Measurements from ENCODE around the gene GRIK2.
"Not testable (repeated sequence)": the region's sequence is repeated elsewhere in the genome, so short reads cannot be mapped to it uniquely, and the experiment has no call there.

Gene GRIK2

DNA sequence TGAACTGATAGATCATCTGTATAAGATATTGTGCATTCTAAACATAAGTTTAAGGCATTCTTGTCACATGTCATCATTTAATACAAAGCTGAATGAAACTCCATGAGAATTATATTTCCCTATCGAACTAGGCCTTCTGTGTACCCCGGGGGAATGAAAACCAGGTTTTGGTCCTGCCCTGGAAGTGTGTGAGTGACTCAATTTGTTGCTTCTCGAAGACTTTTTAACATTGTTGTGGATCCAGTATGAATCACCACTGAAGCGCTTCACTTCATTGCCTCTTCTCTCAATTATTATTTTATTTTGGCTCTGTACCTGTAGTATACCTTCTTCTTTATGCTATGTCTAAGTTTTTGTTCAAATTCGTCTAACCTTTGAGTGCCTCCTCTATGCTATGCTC is 150.8 kb downstream of the GRIK2 start:
- no peak for DNase-seq

DNA sequence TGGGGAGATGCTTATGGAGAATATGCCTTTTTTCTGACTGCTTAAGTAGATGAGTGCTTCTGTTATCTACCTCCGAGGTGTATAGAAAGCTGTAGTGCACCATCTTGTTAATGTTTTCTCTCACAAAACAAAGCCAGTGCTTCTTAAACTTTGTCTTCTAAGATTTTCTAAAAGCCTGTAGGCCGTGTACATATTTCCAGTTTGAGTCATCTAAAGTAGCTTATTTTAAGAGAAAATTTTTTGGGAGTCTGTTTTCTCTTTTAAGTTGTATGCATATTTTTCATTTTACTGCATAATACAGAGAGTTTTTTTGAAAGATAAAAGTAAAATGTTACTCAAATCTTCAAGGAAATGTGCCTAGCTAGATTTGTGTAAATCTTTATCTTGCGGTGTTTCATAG is 151.7 kb downstream of the GRIK2 start:
- DNase-seq: no peak

DNA sequence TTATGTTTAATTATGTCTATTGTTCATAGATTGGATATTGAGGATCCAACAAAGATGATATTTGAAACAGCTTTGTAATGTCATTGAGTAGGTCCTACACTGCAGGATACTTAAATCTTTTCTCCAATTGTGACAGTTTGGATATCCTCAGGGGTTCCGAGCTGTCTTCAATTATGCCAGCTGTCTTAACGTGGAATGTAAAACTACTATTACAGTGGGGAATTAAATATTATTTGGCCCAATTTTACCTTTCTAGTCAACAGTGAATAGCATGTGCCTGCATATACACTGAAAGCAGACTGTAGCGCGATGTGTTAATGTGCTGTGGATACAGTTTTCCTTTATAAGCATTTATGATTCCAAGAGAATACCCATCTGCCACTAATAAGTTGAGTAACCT is 156.9 kb downstream of the GRIK2 start:
- DNase-seq: no peak

DNA sequence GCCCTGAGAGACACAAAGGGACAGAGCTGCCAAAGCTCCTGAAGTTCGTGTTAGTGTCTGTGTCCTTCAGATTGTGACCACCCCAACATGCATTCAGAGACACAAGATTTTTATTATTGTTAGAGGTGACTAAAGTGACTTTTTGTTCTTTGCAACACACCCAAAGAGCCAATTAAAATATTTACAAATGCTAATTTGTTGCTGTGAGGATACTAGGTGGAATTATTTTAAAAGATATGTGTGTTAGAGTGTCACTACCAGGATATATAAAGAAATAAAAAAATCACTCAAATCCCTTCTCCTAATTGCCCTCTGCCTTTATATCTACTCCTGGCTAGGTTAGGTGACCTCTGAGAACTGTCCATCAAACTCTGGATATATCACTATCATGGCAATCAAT is 160.7 kb downstream of the GRIK2 start:
- DNase-seq: no peak

DNA sequence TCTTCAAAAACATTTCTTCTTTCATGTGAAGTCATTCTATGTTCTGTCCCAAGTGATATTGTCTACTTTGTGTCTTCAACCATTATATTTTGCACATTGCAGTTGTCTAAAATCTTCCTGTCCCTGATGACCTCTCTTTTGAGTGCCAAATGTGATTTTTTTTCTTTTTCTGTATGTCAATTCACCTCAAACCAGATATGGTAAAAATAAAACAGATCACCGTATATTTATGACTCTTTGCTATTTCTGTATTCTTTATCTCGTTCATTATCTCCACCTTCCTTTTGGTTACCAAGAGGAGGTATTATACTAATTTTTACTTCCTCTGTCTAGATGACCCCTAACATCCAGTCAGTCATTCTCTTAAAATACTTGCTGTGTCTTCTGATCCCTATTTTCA is 165.2 kb downstream of the GRIK2 start:
- DNase-seq: no peak

DNA sequence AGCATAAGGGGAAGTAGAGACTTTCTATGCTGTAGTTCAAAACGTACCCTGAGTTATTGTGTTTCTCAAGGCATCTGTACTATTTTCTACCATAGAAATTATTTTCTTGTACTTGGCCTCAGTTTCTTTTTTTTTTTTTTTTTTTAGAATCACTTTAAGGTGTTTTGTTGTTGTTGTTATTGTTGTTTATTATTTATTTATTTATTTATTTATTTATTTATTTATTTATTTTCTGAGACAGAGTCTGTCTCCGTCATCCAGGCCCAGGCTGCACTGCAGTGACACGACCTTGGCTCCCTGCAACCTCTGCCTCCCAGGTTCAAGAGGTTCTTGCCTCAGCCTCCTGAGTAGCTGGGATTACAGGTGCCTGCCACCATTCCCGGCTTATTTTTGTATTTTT is 179.1 kb downstream of the GRIK2 start:
- no peak for DNase-seq

DNA sequence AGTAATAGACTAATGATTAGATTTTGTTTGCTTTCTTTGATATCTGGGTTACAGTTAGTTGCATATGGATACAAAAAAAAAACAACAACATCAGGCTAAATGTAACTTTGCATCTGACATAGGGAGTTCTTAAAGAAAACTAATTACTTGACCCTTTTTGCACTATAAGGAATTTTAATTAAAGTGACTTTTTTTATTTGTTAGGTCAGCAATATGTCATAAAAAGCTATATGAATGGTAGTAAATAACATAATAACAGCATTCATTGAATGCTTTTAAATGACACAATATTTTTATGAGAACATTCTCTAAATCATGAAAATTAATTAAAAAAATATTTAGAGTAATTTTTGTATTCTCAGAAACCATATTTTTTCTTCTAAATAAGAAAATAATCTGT is 183.6 kb downstream of the GRIK2 start:
- DNase-seq: no peak

DNA sequence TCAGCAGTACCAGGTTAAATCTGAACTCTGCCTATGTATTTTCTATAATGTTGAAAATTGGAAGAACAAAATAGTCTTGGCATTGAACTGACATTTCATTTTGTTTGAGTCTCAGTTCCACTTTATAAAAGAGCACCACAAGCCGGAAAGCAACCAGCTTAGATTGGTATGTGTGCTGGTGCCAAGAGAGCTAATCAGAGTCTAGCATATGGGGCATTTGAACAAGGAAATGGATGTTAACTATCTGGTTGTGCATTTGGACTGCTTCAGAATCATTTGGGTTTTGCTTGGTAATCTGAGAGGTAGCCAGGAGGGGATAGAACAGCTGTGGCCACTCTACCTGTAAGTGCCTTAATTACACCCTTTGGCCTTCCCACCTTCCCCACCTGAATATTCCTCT is 184.8 kb downstream of the GRIK2 start:
- no peak for DNase-seq

DNA sequence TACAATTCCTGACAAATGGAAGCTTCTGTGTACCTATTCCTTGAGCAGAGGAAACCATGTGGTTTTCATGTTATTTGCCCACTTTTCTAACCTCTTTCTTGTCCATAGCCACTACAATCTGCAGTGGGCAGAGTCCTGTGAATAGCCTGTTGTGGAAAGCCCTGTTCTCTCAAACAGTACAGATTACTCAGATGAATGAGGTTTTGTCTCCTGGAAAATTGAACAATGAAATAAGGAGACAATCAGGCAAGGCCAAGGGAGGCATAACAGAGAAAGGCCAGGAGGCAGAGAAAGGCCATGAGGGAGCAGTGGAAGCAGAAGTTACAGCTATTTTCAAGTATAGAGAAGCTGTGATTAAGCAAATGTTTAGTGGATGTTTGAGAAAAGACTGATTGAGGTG is 189.3 kb downstream of the GRIK2 start:
- DNase-seq: no peak

DNA sequence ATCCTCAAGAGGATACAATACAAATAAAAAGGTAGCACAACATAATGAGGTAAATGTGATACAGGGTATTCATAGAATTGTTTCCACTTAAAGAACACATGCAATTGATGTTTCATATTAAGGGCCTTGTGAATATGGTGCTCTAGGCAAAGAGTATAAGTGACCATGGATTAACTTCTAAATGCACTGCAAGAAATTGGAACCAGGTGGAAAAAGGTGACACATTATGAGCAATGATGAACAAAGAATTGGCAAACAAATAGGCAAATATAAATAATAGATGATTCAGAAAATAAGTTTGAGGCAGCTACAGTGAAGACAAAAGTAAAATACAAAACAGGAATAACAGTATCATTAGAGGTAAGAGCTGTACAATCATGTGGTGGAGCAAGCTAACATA is 192.0 kb downstream of the GRIK2 start:
- DNase-seq: no peak

DNA sequence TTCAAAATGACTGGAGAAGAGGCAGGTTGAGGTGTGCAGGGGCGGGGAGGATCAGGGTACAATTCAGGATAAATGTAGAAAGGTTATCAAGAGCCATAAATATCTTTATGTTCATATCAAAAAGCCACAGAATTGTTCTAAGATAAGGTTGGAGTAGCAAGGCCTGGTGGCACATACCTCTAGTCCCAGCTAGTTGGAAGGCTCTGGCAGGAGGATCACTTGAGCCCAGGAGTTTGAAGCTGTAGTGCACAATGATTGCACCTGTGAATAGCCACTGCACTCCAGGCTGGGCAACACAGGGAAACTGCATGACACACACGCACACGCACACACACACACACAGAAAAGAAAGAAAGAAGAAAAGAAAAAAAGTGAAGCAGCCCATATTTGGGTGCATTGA is 194.8 kb downstream of the GRIK2 start:
- no peak for DNase-seq

DNA sequence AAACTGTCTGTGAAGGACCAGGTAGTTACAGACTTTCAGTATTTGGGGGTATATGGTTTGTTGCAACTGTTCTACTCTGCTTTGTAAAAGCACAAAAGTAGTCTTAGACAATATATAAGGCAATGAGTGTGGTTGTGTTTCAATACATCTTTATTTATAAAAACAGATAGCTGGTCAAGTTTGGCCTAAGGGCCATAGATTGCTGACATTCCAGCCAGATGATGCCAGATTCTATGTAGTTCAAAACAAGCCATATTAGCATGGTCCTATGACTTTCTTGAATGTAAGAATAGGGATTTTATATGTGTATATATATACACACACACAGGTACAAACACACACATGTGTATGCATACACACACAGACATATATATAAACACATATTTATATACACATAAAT is 201.8 kb downstream of the GRIK2 start:
- DNase-seq: no peak

DNA sequence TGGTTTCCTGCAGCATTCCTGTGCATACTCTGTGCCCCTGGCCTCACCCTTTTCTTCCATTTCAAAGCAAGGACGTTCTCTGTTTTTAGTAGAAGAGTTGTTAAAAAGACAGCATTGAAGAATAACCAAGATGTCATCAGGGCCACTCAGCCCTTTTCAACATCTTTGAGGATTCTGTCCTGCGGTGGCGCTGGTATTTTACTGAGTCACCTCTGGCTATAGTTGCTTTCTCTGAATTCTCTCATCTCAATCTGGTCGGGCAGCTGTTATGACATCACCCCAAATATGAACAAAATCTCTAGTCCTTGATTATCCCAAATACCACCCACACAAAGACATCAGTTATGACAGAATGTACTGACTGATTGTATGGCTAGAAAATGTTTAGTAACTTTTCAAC is 204.2 kb downstream of the GRIK2 start:
- no peak for DNase-seq

DNA sequence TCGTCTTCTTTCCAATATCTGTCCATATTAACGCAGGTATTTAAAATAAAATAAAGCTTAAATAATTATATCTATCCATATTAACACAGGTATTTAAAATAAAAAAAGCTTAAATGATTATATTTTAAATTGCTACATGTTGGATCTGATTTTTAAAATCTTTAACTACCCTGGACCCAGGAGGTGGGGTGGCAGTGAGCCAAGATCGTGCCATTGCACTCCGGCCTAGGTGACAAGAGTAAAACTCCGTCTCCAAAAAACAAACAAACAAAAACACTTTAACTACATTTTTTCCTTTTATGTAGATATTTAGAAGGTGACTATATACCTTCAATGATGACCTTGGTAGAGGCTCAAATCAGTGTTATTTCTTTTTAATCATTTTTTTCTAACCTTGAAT is 211.9 kb downstream of the GRIK2 start:
- no peak for DNase-seq

DNA sequence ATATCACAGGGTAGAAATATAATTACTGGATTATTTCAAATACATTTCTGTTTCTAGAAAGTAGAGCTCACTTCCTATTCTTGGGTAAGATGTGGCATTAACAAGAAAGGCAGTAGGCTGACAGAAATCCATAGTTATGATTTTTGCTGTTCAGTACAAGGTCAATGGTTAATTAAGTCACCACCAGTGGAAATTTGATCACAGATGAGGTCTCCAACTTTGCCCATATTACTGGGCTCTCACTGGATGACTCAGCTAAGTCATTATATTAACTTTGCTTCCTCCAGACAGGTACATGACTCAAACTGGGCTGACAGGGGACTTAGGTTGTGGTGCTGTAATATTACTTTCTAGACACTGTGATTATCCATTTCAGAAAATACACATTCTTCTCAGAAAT is 212.4 kb downstream of the GRIK2 start:
- DNase-seq: no peak

DNA sequence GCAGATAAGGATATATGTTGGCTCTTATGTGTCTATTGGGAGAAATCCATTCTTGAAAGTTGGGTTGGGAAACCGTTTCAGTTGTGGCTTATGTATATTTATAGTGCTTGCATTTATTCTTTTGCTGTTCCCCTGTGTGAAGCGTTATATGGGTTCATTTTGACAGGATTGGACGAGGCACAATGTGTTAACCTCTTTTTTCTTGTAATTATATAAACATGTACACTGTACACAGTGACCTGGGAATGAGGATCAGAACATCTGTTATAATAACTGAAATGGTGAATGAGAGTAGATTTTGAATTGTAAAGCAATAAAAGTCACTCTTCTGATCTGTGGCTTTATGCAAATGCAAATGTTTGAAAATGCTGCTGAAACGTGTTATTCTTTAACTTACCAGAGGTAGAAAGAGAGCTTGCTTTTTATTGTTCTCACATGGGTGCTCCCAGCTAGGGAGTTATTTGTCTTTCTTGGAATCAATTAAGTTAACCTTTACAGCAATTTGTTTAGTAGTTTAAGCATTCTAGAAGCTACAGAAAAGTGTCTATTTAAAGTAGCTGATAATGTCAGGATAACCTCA is 213.7 kb downstream of the GRIK2 start:
- DNase-seq: no peak

DNA sequence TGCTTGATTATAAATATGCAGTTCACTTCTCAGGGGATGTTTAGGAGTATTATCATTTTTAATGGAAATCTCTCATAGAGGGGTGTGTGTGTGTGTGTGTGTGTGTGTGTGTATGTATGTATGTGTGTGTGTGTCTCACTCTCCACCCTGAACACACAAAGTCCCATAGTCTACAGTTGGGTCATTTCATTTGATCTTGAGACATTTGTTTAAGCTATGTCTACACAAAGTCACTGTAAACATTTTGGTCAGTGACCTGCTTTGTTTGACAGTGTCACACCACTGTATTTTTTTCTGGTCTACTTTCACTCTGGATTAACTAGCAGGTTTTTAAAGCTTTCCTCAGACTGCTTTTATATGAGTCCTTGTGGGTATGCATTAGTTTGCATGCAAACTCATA is 215.2 kb downstream of the GRIK2 start:
- no peak for DNase-seq

DNA sequence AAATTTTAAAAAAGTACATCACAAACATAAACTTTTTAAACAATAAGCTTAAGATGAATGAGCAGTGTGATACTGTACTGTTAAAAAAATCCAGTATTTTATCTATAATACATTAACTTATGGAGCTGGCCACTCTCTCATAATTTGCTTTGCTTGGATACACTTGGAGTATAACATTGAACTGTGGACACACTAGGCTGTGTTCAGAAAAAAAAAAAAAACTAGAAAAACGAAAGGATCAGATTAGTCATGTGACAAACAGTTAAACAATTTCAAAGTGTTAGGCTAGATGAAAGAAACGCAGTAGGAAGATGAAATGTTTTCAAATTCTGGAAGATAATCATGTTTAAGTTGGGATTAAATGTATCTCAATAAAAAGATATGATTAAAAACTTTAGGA is 220.0 kb downstream of the GRIK2 start:
- no peak for DNase-seq

DNA sequence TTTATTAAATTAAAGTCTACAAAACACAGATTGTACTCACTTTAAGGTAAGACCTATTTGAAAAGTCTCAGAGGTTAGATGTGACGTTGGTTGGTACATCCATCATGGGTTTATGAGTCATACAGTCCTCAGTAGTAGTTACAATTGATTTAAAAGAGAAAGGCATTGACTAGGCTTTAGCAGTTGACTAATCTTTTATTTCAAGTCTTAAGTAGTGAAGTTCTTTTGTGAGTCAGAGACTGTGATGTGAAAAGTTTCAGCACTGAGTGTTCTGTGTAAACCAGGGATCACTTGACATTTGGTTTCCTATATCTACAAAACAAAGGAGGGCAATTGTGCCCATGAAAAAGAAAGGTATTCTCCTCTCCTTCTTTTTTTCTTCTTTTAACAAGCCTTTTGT is 221.3 kb downstream of the GRIK2 start:
- DNase-seq: no peak

DNA sequence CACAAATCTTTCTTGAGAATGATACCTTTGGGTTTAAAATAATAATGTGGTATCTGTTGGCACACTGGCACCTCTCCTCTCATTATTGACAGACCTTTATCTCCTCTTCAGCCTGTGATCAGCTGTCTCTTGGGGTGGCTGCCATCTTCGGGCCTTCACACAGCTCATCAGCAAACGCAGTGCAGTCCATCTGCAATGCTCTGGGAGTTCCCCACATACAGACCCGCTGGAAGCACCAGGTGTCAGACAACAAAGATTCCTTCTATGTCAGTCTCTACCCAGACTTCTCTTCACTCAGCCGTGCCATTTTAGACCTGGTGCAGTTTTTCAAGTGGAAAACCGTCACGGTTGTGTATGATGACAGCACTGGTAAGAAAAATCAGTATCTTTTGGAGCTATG is 232.8 kb downstream of the GRIK2 start:
- no peak for DNase-seq

DNA sequence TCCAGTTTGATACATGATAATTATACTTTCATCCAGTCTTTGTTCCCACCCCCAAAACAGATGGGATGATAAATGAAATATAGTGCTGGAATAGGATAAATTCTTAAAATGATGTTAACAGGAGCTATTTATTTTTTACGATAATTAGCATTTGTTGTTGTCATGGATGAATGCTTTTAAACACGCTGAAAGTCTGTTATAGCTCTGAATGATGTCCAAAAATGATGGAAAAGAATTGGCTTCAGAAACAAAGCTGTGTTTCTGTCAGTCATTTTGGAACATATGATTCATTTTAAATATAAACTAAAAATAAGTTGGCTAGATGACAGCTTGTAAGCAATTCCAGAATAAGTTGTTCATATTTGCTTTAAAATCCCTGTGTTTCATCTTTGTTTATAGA is 237.4 kb downstream of the GRIK2 start:
- DNase-seq: no peak

DNA sequence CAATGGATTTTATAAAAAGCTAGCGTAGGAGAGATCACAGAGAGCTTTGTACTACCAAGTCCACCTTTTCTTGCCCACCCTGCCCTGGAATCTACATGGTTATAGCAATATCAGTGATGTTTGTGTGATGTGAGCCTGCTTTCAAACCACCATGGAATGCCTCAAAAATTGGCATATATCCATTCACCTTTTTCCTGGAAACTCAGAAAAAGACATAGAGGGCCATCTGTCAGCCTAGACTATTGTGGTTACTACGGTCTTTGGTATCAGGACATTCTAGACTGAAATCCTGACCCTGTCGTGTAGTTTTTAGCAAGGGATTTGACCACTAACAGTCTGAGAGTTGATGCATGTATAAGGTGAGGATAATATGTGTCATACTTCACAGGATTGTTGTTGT is 239.6 kb downstream of the GRIK2 start:
- DNase-seq: no peak

DNA sequence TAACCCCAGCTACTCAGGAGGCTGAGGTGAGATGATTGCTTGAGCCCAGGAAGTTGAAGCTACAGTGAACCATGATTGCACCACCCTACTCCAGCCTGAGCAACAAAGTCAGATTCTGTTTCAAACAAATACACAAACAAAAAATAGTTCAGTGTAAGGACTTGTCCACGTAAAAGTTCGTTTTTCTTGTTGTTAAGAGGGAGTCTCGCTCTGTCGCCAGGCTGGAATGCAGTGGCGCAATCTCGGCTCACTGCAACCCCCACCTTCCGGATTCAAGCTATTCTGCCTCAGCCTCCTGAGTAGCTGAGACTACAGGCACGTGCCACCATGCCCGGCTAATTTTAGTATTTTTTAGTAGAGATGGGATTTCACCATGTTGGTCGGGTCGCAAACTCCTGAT is 245.4 kb downstream of the GRIK2 start:
- DNase-seq: not testable (repeated sequence)

DNA sequence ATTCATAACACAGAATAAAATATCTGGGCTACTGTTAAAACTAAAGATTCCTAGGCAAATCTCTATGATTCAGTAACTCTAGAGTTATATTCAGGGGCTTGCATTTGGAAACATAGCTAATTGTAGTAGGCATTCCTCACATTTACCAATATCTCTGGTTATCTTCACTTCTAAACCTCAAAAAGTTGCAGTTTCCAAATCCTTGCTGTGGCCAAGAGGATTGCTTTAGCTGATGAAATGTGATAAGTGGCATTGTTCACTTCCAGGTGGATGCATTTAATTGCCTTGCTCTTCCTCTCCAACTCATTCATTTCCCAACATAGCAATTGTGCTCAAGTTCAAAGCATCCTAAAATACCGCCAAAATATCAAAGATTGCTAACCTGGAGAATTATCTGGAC is 246.6 kb downstream of the GRIK2 start:
- no peak for DNase-seq

DNA sequence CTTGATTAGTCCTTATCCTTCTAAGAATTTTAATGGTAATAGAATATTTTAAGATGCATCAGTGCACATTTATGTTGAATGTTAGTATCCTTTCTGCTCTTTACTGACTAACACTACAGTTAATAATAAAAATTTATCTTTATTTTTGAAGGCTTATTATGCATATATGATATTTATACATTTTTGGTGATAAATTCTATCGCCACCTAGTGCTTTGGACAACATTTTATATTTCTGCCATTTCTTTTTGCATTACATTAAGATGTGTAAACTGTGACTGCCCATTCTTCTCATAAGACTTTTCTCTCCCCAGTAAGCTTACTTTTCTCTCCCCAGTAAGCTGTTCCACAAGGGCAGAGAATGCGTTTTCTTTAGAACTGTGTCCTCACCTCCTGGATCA is 252.3 kb downstream of the GRIK2 start:
- no peak for DNase-seq

Data from CD4-positive, alpha-beta T cell treated with Interleukin-17A for 1 hour (primary cell).